Liver (tissue), 9 donors: ENCODE measurements around the gene NLGN4X. TPM values are rescaled to one million over a fixed set of nuclear protein-coding genes. Genes with fewer than 3 reads are reported as not detected.

Experiments
- DNase-seq: peaks from one replicate; pipeline ENCODE4 v3.0.0-alpha.2; 2017; ENCODE audit warnings: low spot score
- H3K27ac ChIP-seq, 2 donors: one replicate each; pipeline ENCODE4 v1.7.0; 2013; ENCODE audit warnings: inconsistent platforms in 2 of 2, low read length in 2 of 2, control low read depth in 1 of 2, low read depth in 1 of 2, mild to moderate bottlenecking in 1 of 2
- H3K27me3 ChIP-seq, 4 donors: one replicate each; pipeline versions ENCODE4 v1.6.1 to v1.7.0; 2013; ENCODE audit warnings: low read length in 3 of 4, inconsistent platforms in 1 of 4, mild to moderate bottlenecking in 1 of 4, moderate library complexity in 1 of 4; ENCODE audit not compliant: control insufficient read depth in 4 of 4, insufficient read depth in 4 of 4
- H3K36me3 ChIP-seq, 4 donors: one replicate each; pipeline versions ENCODE4 v1.6.1 to v1.7.0; 2013; ENCODE audit warnings: low read length in 3 of 4, mild to moderate bottlenecking in 3 of 4, low read depth in 1 of 4, moderate library complexity in 1 of 4; ENCODE audit not compliant: control insufficient read depth in 4 of 4, insufficient read depth in 3 of 4
- H3K4me1 ChIP-seq, 4 donors: one replicate each; pipeline versions ENCODE4 v1.6.1 to v1.7.0; 2013; ENCODE audit warnings: low read length in 3 of 4, mild to moderate bottlenecking in 3 of 4, moderate library complexity in 1 of 4; ENCODE audit not compliant: control insufficient read depth in 4 of 4, insufficient read depth in 4 of 4
- H3K4me3 ChIP-seq, 3 donors: one replicate each; pipeline versions ENCODE4 v1.6.1 to v1.7.0; 2013; ENCODE audit warnings: low read length in 3 of 3, control low read depth in 1 of 3, low read depth in 1 of 3, mild to moderate bottlenecking in 1 of 3
- H3K9ac ChIP-seq, 2 donors: one replicate each; pipeline ENCODE4 v1.7.0; 2013; ENCODE audit warnings: low read length in 2 of 2, mild to moderate bottlenecking in 2 of 2, moderate library complexity in 2 of 2, control low read depth in 1 of 2, low read depth in 1 of 2
- H3K9me3 ChIP-seq, 4 donors: one replicate each; pipeline versions ENCODE4 v1.6.1 to v1.7.0; 2013; ENCODE audit warnings: low read length in 3 of 4; ENCODE audit not compliant: control insufficient read depth in 4 of 4
- EGR1 ChIP-seq, 2 donors: IDR thresholded peaks; 2 replicates each; pipeline ENCODE4 v1.6.1; 2016 to 2018; ENCODE audit warnings: antibody characterized with exemption in 2 of 2, low read depth in 2 of 2
- FOXA1 ChIP-seq: IDR thresholded peaks from 2 replicates; pipeline ENCODE4 v1.6.1; 2016; ENCODE audit warnings: antibody characterized with exemption
- FOXA2 ChIP-seq: IDR thresholded peaks from 2 replicates; pipeline ENCODE4 v1.6.1; 2016; ENCODE audit warnings: antibody characterized with exemption
- GABPA ChIP-seq, 2 donors: IDR thresholded peaks in 1 of 2; conservative IDR thresholded peaks in 1 of 2; 2 replicates each; pipeline ENCODE4 v1.6.1; 2016; ENCODE audit warnings: antibody characterized with exemption in 2 of 2, mild to moderate bottlenecking in 1 of 2, moderate library complexity in 1 of 2
- HNF4A ChIP-seq, 2 donors: conservative IDR thresholded peaks; 2 replicates each; pipeline ENCODE4 v1.6.1; 2016; ENCODE audit warnings: antibody characterized with exemption in 2 of 2, mild to moderate bottlenecking in 2 of 2
- HNF4G ChIP-seq: IDR thresholded peaks from 2 replicates; pipeline ENCODE4 v1.6.1; 2016; ENCODE audit warnings: antibody characterized with exemption
- JUND ChIP-seq, 2 donors: IDR thresholded peaks; 2 replicates each; pipeline ENCODE4 v1.6.1; 2016; ENCODE audit warnings: antibody characterized with exemption in 2 of 2
- NR2F2 ChIP-seq: IDR thresholded peaks from 2 replicates; pipeline ENCODE4 v1.6.1; 2016; ENCODE audit warnings: antibody characterized with exemption
- RAD21 ChIP-seq, 2 donors: IDR thresholded peaks; 2 replicates each; pipeline ENCODE4 v1.6.1; 2016; ENCODE audit warnings: antibody characterized with exemption in 2 of 2, mild to moderate bottlenecking in 2 of 2
- RXRA ChIP-seq, 2 donors: IDR thresholded peaks; 2 replicates each; pipeline ENCODE4 v1.6.1; 2017 to 2018; ENCODE audit warnings: antibody characterized with exemption in 2 of 2, mild to moderate bottlenecking in 1 of 2
- SP1 ChIP-seq: IDR thresholded peaks from 2 replicates; pipeline ENCODE4 v1.6.1; 2018; ENCODE audit warnings: antibody characterized with exemption, mild to moderate bottlenecking
- TAF1 ChIP-seq: conservative IDR thresholded peaks from 2 replicates; pipeline ENCODE4 v1.6.1; 2016; ENCODE audit warnings: antibody characterized with exemption, mild to moderate bottlenecking
- YY1 ChIP-seq: IDR thresholded peaks from 2 replicates; pipeline ENCODE4 v1.6.1; 2016; ENCODE audit warnings: antibody characterized with exemption, mild to moderate bottlenecking
- WGBS: extraction: QIAGEN DNeasy Blood & Tissue Kit; methylation state at CpG from one replicate; pipeline ENCODE4 v1.1.7; 2013; 5-methylcytosine and 5-hydroxymethylcytosine counted together
- polyA plus RNA-seq, 2 donors: library from polyadenylated mRNA; stranded (reverse) in 1 of 2; unstranded in 1 of 2; fragments of 200-250 nt in 1 of 2; fragments of >200 nt in 1 of 2; fragmentation: Nextera tagmentation in 1 of 2; extraction: Ambion mirVana in 1 of 2; gene quantifications; one replicate each; pipeline versions ENCODE4 v1.2.1 to v1.2.3, GENCODE V29; 2013 to 2015
- total RNA-seq, 2 donors: library from RNA; depleted of rRNA; stranded (reverse); fragments of >200 nt; gene quantifications; one replicate each; pipeline ENCODE4 v1.2.3, GENCODE V29; 2014
- TF ChIP-seq, protein P1 (sequence below): IDR thresholded peaks from 2 replicates; pipeline ENCODE4 v1.6.1; 2016; ENCODE audit warnings: antibody characterized with exemption
- TF ChIP-seq, protein P2 (sequence below): IDR thresholded peaks from 2 replicates; pipeline ENCODE4 v1.6.1; 2016; ENCODE audit warnings: antibody characterized with exemption
- TF ChIP-seq, protein P3 (sequence below): fragments of 150-350 bp; IDR thresholded peaks from 2 replicates; pipeline ENCODE4 v1.5.1; 2017; ENCODE audit warnings: improper control_type of control experiment, low read depth, low read length; ENCODE audit not compliant: missing input control
- TF ChIP-seq, protein P4 (sequence below): IDR thresholded peaks from 2 replicates; pipeline ENCODE4 v1.6.1; 2016; ENCODE audit warnings: antibody characterized with exemption, mild to moderate bottlenecking
- TF ChIP-seq, protein P5 (sequence below): IDR thresholded peaks from 2 replicates; pipeline ENCODE4 v1.6.1; 2016; ENCODE audit warnings: antibody characterized with exemption
- donor health status: healthy.
- donor health status: healthy.
- donor health status: healthy.
- donor health status: healthy.
- donor health status: healthy.

NLGN4X gene
- total and polyA plus RNA-seq, 4 donors = 0.33 to 2.8 (median 0.93) TPM

DNA sequence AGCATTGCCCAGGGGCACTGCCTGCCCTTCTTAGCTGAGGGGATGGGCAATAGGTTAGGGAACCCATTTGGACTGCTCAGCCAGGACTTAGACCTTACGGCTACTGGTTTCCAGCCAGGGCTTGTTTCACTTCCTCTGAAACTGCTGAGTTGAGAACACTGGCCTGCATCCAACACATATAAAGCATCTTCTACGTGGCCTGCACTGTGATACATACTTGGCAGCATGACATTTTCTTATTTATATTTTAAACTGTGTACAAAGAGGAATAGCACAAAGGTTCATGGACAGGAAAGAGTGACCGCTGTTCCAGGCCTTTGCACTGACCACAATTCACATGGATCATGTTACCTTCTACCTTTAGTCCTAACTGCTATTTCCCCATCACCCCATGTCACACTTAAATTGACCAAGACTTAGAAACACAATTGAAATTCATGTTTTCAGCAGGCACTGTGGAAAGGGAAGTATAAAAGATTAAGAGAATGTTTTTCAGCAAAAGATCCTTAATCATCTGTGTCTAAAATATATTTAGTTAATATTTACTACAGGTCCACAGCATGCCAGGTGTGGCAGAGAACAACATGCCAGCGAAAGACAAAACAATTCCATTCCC is 43.7 kb downstream of the NLGN4X start:
- 24% methylated on average over 4 of the region's 4 CpGs for WGBS
- H3K9me3 ChIP-seq = no peaks in the 10 kb centered on the region
- no peak overlapping the region for H3K9ac ChIP-seq
- no peak for DNase-seq
- H3K4me3 ChIP-seq = no peak overlapping the region
- H3K27me3 ChIP-seq = no peaks in the 10 kb centered on the region
- H3K36me3 ChIP-seq = no peaks in the 10 kb centered on the region
- peak overlapping the region in 1 of 2 donors; percentile 50 for H3K27ac ChIP-seq
- no peak for TF ChIP-seq EGR1 (IDR thresholded peaks at IDR 0.05; ENCODE audit: low read depth in 2 of 2)
- TF ChIP-seq, protein P1, sequence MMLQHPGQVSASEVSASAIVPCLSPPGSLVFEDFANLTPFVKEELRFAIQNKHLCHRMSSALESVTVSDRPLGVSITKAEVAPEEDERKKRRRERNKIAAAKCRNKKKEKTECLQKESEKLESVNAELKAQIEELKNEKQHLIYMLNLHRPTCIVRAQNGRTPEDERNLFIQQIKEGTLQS = no peak
- TF ChIP-seq, protein P2, sequence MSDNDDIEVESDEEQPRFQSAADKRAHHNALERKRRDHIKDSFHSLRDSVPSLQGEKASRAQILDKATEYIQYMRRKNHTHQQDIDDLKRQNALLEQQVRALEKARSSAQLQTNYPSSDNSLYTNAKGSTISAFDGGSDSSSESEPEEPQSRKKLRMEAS = peak; percentile 37
- TF ChIP-seq GABPA (IDR thresholded peaks at IDR 0.05 in 1 of 2, conservative IDR thresholded peaks at IDR 0.05 in 1 of 2) = no peak
- peak in 1 of 2 donors; percentile 62 for TF ChIP-seq JUND (IDR thresholded peaks at IDR 0.05)
- TF ChIP-seq RXRA (IDR thresholded peaks at IDR 0.05) = peak; percentile 64 to 93
- no peak for TF ChIP-seq TAF1
- TF ChIP-seq, protein P3, sequence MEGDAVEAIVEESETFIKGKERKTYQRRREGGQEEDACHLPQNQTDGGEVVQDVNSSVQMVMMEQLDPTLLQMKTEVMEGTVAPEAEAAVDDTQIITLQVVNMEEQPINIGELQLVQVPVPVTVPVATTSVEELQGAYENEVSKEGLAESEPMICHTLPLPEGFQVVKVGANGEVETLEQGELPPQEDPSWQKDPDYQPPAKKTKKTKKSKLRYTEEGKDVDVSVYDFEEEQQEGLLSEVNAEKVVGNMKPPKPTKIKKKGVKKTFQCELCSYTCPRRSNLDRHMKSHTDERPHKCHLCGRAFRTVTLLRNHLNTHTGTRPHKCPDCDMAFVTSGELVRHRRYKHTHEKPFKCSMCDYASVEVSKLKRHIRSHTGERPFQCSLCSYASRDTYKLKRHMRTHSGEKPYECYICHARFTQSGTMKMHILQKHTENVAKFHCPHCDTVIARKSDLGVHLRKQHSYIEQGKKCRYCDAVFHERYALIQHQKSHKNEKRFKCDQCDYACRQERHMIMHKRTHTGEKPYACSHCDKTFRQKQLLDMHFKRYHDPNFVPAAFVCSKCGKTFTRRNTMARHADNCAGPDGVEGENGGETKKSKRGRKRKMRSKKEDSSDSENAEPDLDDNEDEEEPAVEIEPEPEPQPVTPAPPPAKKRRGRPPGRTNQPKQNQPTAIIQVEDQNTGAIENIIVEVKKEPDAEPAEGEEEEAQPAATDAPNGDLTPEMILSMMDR = no peak
- TF ChIP-seq, protein P4, sequence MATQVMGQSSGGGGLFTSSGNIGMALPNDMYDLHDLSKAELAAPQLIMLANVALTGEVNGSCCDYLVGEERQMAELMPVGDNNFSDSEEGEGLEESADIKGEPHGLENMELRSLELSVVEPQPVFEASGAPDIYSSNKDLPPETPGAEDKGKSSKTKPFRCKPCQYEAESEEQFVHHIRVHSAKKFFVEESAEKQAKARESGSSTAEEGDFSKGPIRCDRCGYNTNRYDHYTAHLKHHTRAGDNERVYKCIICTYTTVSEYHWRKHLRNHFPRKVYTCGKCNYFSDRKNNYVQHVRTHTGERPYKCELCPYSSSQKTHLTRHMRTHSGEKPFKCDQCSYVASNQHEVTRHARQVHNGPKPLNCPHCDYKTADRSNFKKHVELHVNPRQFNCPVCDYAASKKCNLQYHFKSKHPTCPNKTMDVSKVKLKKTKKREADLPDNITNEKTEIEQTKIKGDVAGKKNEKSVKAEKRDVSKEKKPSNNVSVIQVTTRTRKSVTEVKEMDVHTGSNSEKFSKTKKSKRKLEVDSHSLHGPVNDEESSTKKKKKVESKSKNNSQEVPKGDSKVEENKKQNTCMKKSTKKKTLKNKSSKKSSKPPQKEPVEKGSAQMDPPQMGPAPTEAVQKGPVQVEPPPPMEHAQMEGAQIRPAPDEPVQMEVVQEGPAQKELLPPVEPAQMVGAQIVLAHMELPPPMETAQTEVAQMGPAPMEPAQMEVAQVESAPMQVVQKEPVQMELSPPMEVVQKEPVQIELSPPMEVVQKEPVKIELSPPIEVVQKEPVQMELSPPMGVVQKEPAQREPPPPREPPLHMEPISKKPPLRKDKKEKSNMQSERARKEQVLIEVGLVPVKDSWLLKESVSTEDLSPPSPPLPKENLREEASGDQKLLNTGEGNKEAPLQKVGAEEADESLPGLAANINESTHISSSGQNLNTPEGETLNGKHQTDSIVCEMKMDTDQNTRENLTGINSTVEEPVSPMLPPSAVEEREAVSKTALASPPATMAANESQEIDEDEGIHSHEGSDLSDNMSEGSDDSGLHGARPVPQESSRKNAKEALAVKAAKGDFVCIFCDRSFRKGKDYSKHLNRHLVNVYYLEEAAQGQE = no peak
- peak; percentile 57 for TF ChIP-seq SP1
- TF ChIP-seq, protein P5, sequence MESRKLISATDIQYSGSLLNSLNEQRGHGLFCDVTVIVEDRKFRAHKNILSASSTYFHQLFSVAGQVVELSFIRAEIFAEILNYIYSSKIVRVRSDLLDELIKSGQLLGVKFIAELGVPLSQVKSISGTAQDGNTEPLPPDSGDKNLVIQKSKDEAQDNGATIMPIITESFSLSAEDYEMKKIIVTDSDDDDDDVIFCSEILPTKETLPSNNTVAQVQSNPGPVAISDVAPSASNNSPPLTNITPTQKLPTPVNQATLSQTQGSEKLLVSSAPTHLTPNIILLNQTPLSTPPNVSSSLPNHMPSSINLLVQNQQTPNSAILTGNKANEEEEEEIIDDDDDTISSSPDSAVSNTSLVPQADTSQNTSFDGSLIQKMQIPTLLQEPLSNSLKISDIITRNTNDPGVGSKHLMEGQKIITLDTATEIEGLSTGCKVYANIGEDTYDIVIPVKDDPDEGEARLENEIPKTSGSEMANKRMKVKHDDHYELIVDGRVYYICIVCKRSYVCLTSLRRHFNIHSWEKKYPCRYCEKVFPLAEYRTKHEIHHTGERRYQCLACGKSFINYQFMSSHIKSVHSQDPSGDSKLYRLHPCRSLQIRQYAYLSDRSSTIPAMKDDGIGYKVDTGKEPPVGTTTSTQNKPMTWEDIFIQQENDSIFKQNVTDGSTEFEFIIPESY = no peak
- TF ChIP-seq HNF4A (conservative IDR thresholded peaks at IDR 0.05) = peak; percentile 44 to 80
- no peak for TF ChIP-seq HNF4G
- TF ChIP-seq FOXA2 = peak; percentile 15
- no peak for TF ChIP-seq FOXA1
- no peak for TF ChIP-seq NR2F2
- no peak for TF ChIP-seq RAD21 (IDR thresholded peaks at IDR 0.05)
- peak; percentile 35 for TF ChIP-seq YY1
- peaks cover 0 to 1% (median 0%) of the 10 kb centered on the region in 4 donors for H3K4me1 ChIP-seq
